Mesodermal cell (in vitro differentiated cells): ENCODE measurements around the gene HOXC11.

Source experiments
- H3K27ac ChIP-seq: 2 replicates; pipeline ENCODE4 v1.7.0; 2013; ENCODE audit warnings: mild to moderate bottlenecking, low read depth, low read length, moderate library complexity; ENCODE audit not compliant: severe bottlenecking
- H3K36me3 ChIP-seq: 2 replicates; pipeline ENCODE4 v1.7.1; 2013; ENCODE audit warnings: mild to moderate bottlenecking, low read length, moderate library complexity; ENCODE audit not compliant: control insufficient read depth, insufficient read depth
- H3K4me1 ChIP-seq: one replicate; pipeline ENCODE4 v1.7.1; 2013; ENCODE audit warnings: mild to moderate bottlenecking, low read length; ENCODE audit not compliant: insufficient read depth, control insufficient read depth, poor library complexity, severe bottlenecking
- H3K4me3 ChIP-seq: 2 replicates; pipeline ENCODE4 v1.7.0; 2013; ENCODE audit warnings: low read length, control low read depth, mild to moderate bottlenecking; ENCODE audit not compliant: insufficient read depth, poor library complexity, severe bottlenecking; ENCODE audit errors: extremely low read depth
- H3K9me3 ChIP-seq: 2 replicates; pipeline ENCODE4 v1.7.1; 2013; ENCODE audit warnings: mild to moderate bottlenecking, low read length, moderate library complexity; ENCODE audit not compliant: control insufficient read depth
- WGBS, 2 experiments: methylation state at CpG; one replicate each; pipeline ENCODE4 v1.1.5; 2013; ENCODE audit warnings: missing lambda C conversion rate in 2 of 2; ENCODE audit not compliant: insufficient coverage in 2 of 2; 5-methylcytosine and 5-hydroxymethylcytosine counted together

The HOXC11 gene

GRCh38 chr12:53944907-53945847 is 27.7 kb upstream of the HOXC11 start:
- Histone ChIP-seq H3K4me3 (no peak overlapping the region), H3K36me3 (no peaks in the 10 kb centered on the region), H3K4me1 (no peaks in the 10 kb centered on the region), H3K9me3 (no peaks in the 10 kb centered on the region), H3K27ac (no peak overlapping the region)
- 21 to 25% methylated on average over 29 to 37 of the region's 51 CpGs for WGBS, 2 experiments

DNA sequence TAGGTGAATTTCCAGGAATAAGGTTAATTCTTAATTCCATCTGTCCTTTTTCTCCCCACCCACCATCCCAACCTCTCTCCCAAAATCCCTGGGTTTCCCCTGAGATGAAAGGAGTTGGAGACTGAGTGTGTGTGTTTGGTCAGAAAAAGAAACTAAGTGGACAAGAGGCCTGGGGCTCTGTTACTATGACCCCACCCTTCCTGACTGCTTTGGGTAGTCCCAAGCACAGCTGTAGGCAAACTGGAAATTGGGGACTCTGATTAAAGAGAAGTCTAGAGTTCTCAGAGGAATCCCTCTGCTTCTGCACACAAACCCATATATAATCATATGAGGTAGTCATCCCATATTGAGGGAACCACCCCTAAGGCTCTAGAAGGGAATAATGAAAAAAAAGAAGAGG is 25.2 kb upstream of the HOXC11 start:
- no peaks in the 10 kb centered on the region for H3K9me3 ChIP-seq
- H3K4me3 ChIP-seq: no peak overlapping the region
- no peaks in the 10 kb centered on the region for H3K36me3 ChIP-seq
- no peak overlapping the region for H3K27ac ChIP-seq
- H3K4me1 ChIP-seq: no peaks in the 10 kb centered on the region

DNA sequence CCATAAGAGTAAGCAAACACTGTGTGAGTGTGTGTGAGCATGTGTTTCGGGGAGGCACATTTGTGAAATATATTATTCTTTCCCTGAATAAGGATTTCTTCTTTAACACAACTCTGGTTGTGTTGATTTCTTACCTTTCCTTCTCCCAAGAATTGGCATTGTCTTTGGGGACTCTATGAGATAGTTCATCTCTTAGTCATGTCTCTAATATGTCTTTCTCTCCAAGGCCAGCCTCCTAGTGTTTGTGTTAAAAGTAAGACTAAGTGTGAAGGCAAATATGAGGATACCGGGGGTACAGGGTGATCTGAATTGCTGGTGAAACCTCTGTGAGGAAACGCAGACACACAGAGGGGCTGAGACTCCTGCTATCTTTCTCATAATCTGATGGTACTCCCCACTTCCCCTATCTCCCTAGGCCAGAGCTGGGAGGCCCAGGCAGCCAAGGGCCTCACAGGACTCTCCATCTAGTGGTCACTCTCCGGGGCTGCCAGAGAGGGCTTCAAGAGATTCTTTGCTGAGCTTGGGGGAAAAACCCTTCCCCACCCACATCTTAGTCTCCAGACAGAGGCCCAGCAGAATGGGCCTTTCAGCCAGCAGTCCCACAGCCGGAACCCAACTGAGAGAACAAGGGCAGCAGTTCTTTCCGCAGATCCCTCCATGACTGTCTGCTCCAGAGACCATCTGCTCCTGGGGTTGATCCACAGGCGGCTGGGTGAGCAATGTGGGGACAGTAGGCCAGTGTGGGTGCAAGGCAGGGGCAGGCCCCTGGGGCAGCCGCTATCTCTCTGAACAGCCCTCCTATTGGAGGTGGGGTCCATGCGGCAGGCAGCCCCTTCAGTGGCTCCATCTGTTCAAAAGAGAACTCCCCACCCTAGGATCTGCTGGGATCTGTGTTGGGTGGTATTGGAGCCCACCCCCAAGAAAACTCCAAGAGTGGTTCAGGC is 24.0 kb upstream of the HOXC11 start:
- H3K27ac ChIP-seq: no peak overlapping the region
- no peaks in the 10 kb centered on the region for H3K36me3 ChIP-seq
- H3K4me1 ChIP-seq: peaks cover 8% of the 10 kb centered on the region
- 47 to 52% methylated on average over 5 to 6 of the region's 9 CpGs for WGBS, 2 experiments
- no peak overlapping the region for H3K4me3 ChIP-seq
- H3K9me3 ChIP-seq: no peaks in the 10 kb centered on the region

- peaks cover 10% of the 10 kb centered on the region for H3K4me1 ChIP-seq
- no peak overlapping the region for H3K27ac ChIP-seq
- 4% methylated on average over 23 of the region's 34 CpGs for WGBS, 2 experiments
- H3K36me3 ChIP-seq: no peaks in the 10 kb centered on the region
- H3K9me3 ChIP-seq: no peaks in the 10 kb centered on the region
- no peak overlapping the region for H3K4me3 ChIP-seq
Observed at GRCh38 chr12:53949631-53950436, 23.1 kb upstream of the HOXC11 start.

DNA sequence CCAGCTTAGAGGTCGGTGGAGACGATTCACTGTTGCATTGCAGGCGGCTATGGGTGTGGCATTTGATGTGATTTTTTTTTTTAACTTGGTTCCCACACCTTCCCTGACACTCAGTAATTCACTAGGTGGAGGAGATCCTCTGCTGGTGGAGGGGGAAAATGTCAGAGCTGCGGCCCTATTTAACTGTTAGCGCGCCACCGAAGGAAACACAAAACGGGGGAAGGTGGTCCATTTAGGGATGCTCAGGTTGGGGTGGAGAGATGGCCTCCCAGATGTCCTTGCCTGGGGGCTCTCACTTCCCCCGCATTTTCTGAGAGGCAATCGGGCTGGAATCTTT is 22.5 kb upstream of the HOXC11 start:
- Histone ChIP-seq H3K4me3 (no peak overlapping the region), H3K27ac (no peak overlapping the region), H3K36me3 (no peaks in the 10 kb centered on the region), H3K9me3 (no peaks in the 10 kb centered on the region), H3K4me1 (peaks cover 10% of the 10 kb centered on the region)
- 7 to 18% methylated on average over 4 to 5 of the region's 10 CpGs for WGBS, 2 experiments

DNA sequence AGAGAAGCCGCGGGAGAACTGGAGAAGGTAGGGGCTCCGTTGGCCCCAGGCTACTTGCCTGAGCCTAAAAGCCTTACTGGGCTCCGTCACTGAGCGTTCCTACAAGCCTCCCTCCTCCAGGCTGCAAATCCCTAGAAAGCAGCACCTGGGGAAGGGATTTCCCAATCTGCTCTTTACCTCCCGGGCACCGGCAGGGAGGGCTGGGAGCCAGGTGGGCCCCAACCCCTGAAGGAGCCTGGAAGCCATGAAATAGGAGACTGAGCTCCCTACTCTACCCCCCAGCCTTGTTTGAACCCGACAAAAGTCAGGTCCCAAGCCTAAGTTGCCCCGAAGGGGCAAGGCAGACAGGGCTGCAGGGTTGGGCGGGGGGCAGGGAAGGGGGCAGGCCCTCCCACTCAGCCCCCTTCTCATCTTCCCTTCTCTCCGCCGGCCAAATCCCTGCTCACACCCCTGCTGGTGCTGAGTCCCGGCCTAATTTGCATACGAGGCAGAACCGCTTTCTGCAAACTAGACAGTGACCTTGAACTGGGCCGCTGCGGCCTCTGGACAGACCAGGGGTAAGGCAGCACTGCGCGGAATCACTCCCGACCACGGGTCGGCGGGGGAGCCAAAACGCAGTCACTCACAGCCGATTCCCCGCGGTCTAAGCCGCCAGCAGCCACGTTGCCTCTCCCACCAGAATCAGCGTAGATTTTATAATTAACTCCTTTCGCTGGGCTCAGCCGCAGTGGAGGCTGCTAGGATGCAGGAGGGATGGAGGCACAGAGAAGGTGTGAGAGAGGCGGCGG is 21.9 kb upstream of the HOXC11 start:
- no peaks in the 10 kb centered on the region for H3K36me3 ChIP-seq
- H3K9me3 ChIP-seq: no peaks in the 10 kb centered on the region
- no peak overlapping the region for H3K4me3 ChIP-seq
- H3K4me1 ChIP-seq: peaks cover 10% of the 10 kb centered on the region
- WGBS, 2 experiments: 6 to 7% methylated on average over 19 to 23 of the region's 34 CpGs
- H3K27ac ChIP-seq: no peak overlapping the region

DNA sequence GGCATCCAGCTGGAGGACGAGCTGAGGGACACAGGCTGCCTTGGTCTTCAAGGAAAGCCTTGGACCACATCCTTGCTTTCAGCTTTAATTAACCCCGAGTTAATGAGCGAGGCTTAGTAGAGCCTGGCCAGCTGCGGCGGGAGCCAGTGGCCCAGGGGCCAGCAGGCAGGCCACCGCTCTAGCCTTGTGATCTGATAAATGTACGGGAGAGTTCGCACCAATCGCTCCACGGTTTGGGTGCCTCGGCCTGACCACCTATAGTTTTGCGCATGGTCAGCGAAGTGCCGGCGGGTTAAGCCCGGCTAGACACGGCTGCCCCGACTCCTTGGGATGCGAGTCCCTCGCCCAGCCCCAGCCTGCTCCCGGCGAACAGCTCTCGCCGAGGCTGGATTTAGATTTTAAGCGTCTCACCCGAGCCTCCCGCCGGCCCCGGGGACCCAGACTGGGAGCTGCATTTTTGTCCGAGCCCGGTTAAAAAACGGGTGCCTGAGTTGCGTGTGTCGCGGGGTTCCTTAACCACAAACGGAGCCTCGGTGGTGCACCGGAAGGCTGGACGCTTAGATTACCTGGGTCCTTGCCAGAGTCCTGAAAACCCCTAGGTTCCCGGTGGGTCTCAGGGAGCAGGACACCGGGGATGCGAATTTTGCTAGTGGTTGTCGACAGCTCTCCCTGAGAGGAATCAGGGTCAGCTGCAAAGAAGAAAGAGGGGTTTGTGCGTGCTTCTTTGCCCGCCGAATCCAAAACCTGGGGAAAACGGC is 21.2 kb upstream of the HOXC11 start:
- 9% methylated on average over 45 to 47 of the region's 47 CpGs for WGBS, 2 experiments
- no peak overlapping the region for H3K27ac ChIP-seq
- no peaks in the 10 kb centered on the region for H3K9me3 ChIP-seq
- H3K4me3 ChIP-seq: no peak overlapping the region
- no peaks in the 10 kb centered on the region for H3K36me3 ChIP-seq
- H3K4me1 ChIP-seq: peaks cover 10% of the 10 kb centered on the region

DNA sequence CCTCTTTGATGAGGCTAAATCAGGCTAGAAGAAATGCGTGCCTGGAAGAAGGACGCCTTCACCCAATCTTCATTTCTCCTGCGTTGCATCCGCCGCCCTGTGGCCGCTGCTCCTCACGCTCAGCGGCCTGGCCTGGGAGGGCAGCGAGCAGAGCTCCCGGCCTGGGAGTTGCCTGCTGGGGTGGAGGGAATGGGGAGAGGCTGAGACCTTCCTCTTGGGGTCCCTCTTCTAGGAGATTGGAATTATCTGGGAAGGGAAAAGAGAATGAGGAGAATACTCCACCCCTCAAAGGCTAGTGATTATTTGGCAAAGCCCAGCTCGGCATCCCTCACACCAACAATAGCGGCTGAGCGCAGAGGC is 20.6 kb upstream of the HOXC11 start:
- WGBS, 2 experiments: 0 to 5% methylated on average over 6 of the region's 13 CpGs
- no peak overlapping the region for H3K27ac ChIP-seq
- H3K4me1 ChIP-seq: peaks cover 10% of the 10 kb centered on the region
- no peak overlapping the region for H3K4me3 ChIP-seq
- H3K36me3 ChIP-seq: no peaks in the 10 kb centered on the region
- H3K9me3 ChIP-seq: no peaks in the 10 kb centered on the region

- no peaks in the 10 kb centered on the region for H3K36me3 ChIP-seq
- H3K27ac ChIP-seq: no peak overlapping the region
- 1 to 3% methylated on average over 27 to 30 of the region's 38 CpGs for WGBS, 2 experiments
- H3K4me1 ChIP-seq: peaks cover 10% of the 10 kb centered on the region
- no peaks in the 10 kb centered on the region for H3K9me3 ChIP-seq
- H3K4me3 ChIP-seq: no peak overlapping the region
Observed at GRCh38 chr12:53952871-53953734, 19.8 kb upstream of the HOXC11 start.
